Caco-2 (cell line): ENCODE data around the gene ASAP2. TPM values are rescaled to one million over a fixed set of nuclear protein-coding genes. Genes with fewer than 3 reads are reported as not detected.

Experiments used
- BruUV-seq: library from RNA; stranded (reverse); fragments of 400-500 nt; replicated peaks from 2 replicates; lab custom pipeline; 2021; lab: Mats Ljungman, UMichigan
- CTCF ChIA-PET: fragments of 300-600 bp; sonication (Branson Sonifier 250); formaldehyde crosslinking; loops from one replicate; lab custom pipeline; 2022; ENCODE audit warnings: antibody characterized with exemption; lab: Charles Lee
- POLR2A ChIA-PET: fragments of 300-600 bp; sonication (Branson Sonifier 250); formaldehyde crosslinking; loops from one replicate; lab custom pipeline; 2022; ENCODE audit warnings: antibody characterized with exemption; lab: Charles Lee
- DNase-seq, 2 experiments: peaks; one replicate each; pipeline versions ENCODE4 v3.0.0 to v3.0.0-alpha.2; 2020 to 2022
- H3K27me3 ChIP-seq: replicated peaks from 2 replicates; pipeline ENCODE4 v1.6.0; 2011; ENCODE audit warnings: low read length; ENCODE audit not compliant: control insufficient read depth, insufficient read depth
- H3K36me3 ChIP-seq: 2 replicates; pipeline ENCODE4 v1.5.1; 2011; ENCODE audit warnings: low read length; ENCODE audit not compliant: control insufficient read depth, insufficient read depth
- H3K4me1 ChIP-seq: fragments of 250-450 bp; sonication (Bioruptor Pico); 2 replicates; pipeline ENCODE4 v1.5.1; 2020; ENCODE audit warnings: mild to moderate bottlenecking
- H3K4me3 ChIP-seq: 2 replicates; pipeline ENCODE4 v1.5.1; 2011; ENCODE audit warnings: low read depth, mild to moderate bottlenecking, control low read depth, low read length
- H3K9me3 ChIP-seq: fragments of 250-450 bp; sonication (Bioruptor Pico); 2 replicates; pipeline ENCODE4 v1.5.1; 2020; ENCODE audit warnings: mild to moderate bottlenecking, moderate library complexity
- H3K27ac Mint-ChIP-seq: one replicate; pipeline ENCODE4 v1.8.0; 2022; ENCODE audit warnings: mixed read lengths; ENCODE audit not compliant: unreplicated experiment
- H3K27me3 Mint-ChIP-seq: one replicate; pipeline ENCODE4 v1.8.0; 2022; ENCODE audit warnings: mixed read lengths; ENCODE audit not compliant: insufficient read depth, unreplicated experiment
- H3K36me3 Mint-ChIP-seq: one replicate; pipeline ENCODE4 v1.8.0; 2022; ENCODE audit warnings: mild to moderate bottlenecking, mixed read lengths; ENCODE audit not compliant: insufficient read depth, unreplicated experiment
- H3K4me1 Mint-ChIP-seq: one replicate; pipeline ENCODE4 v1.8.0; 2022; ENCODE audit warnings: low read depth, mixed read lengths; ENCODE audit not compliant: unreplicated experiment
- H3K4me3 Mint-ChIP-seq: one replicate; pipeline ENCODE4 v1.8.0; 2022; ENCODE audit warnings: mild to moderate bottlenecking, moderate library complexity, mixed read lengths; ENCODE audit not compliant: unreplicated experiment
- H3K9me3 Mint-ChIP-seq: one replicate; pipeline ENCODE4 v1.8.0; 2022; ENCODE audit warnings: mixed read lengths; ENCODE audit not compliant: unreplicated experiment
- CTCF ChIP-seq, 2 experiments: fragments of 200-600 bp in 1 of 2; IDR thresholded peaks; 1 replicate in 1 of 2; 2 replicates in 1 of 2; pipeline versions ENCODE4 v1.5.1 to v1.8.0; 2011 to 2022; ENCODE audit warnings: antibody characterized with exemption in 1 of 2, control low read depth in 1 of 2, inconsistent platforms in 1 of 2, low read depth in 1 of 2, low read length in 1 of 2, mild to moderate bottlenecking in 1 of 2, moderate library complexity in 1 of 2; ENCODE audit not compliant: insufficient read depth in 1 of 2, severe bottlenecking in 1 of 2, unreplicated experiment in 1 of 2
- intact Hi-C: fragments of 100-400 bp; cut with micrococcal nuclease; formaldehyde crosslinking; loops from one replicate; pipeline ENCODE4 v1.10.0; 2022; ENCODE audit not compliant: unreplicated experiment
- total RNA-seq: library from RNA; stranded (reverse); gene quantifications from 2 replicates; pipeline ENCODE4 v1.2.3, GENCODE V29; 2022

Gene ASAP2
- total RNA-seq, 1 experiment from 2014 or later: 25.6 TPM

GRCh38 chr2:9364791-9365497 is 158.3 kb downstream of the ASAP2 start:
- Histone ChIP-seq H3K4me3 (no peak overlapping the region), H3K27me3 (no peaks in the 10 kb centered on the region), H3K4me1 (peaks cover 10% of the 10 kb centered on the region), H3K9me3 (no peaks in the 10 kb centered on the region), H3K36me3 (peaks cover 2% of the 10 kb centered on the region)
- ChIA-PET CTCF (no interaction called here), POLR2A (interaction anchor here (0.6 kb wide), 1 partner anchor 343 kb away, joined by 3 read pairs; no protein-coding TSS in a partner anchor)
- Mint-ChIP-seq H3K27me3 (no peaks in the 10 kb centered on the region), H3K27ac (no peak overlapping the region), H3K9me3 (no peaks in the 10 kb centered on the region), H3K4me3 (no peak overlapping the region), H3K4me1 (peaks cover 19% of the 10 kb centered on the region), H3K36me3 (peaks cover 31% of the 10 kb centered on the region)
- BruUV-seq: no TSS peak
- DNase-seq: no peak
- intact Hi-C loops: no loop called here
- TF ChIP-seq CTCF (IDR thresholded peaks at IDR 0.05; ENCODE audit: insufficient read depth in 1 of 2, low read depth in 1 of 2, low read length in 1 of 2, severe bottlenecking in 1 of 2, unreplicated experiment in 1 of 2): no peak

- Histone ChIP-seq H3K36me3 (peaks cover 2% of the 10 kb centered on the region), H3K4me3 (no peak overlapping the region), H3K27me3 (no peaks in the 10 kb centered on the region), H3K9me3 (no peaks in the 10 kb centered on the region), H3K4me1 (peaks cover 16% of the 10 kb centered on the region)
- BruUV-seq: no TSS peak
- intact Hi-C loops: no loop called here
- Mint-ChIP-seq H3K9me3 (no peaks in the 10 kb centered on the region), H3K27ac (no peak overlapping the region), H3K4me3 (no peak overlapping the region), H3K4me1 (peaks cover 20% of the 10 kb centered on the region), H3K27me3 (no peaks in the 10 kb centered on the region), H3K36me3 (peaks cover 34% of the 10 kb centered on the region)
- TF ChIP-seq CTCF (IDR thresholded peaks at IDR 0.05; ENCODE audit: insufficient read depth in 1 of 2, low read depth in 1 of 2, low read length in 1 of 2, severe bottlenecking in 1 of 2, unreplicated experiment in 1 of 2): no peak
- POLR2A ChIA-PET: no interaction called here
- CTCF ChIA-PET: no interaction called here
- no peak for DNase-seq
Measured at GRCh38 chr2:9365498-9366019, 158.9 kb downstream of the ASAP2 start.

GRCh38 chr2:9366026-9366425 is 159.4 kb downstream of the ASAP2 start:
- peaks cover 2% of the 10 kb centered on the region for H3K36me3 ChIP-seq
- no peak overlapping the region for H3K27ac Mint-ChIP-seq
- CTCF ChIA-PET: no interaction called here

More at GRCh38 chr2:9366026-9366425, 159.4 kb downstream of the ASAP2 start:
- no peaks in the 10 kb centered on the region for H3K9me3 ChIP-seq
- Mint-ChIP-seq H3K36me3 (peaks cover 37% of the 10 kb centered on the region), H3K4me3 (no peak overlapping the region), H3K27me3 (no peaks in the 10 kb centered on the region), H3K9me3 (no peaks in the 10 kb centered on the region), H3K4me1 (peaks cover 20% of the 10 kb centered on the region)
- H3K27me3 ChIP-seq: no peaks in the 10 kb centered on the region
- H3K4me3 ChIP-seq: no peak overlapping the region
- DNase-seq: no peak
- intact Hi-C loops: no loop called here
- BruUV-seq: no TSS peak
- POLR2A ChIA-PET: no interaction called here
- no peak for TF ChIP-seq CTCF (IDR thresholded peaks at IDR 0.05; ENCODE audit: insufficient read depth in 1 of 2, low read depth in 1 of 2, low read length in 1 of 2, severe bottlenecking in 1 of 2, unreplicated experiment in 1 of 2)
- peaks cover 16% of the 10 kb centered on the region for H3K4me1 ChIP-seq
